Measurements from ENCODE around the gene SPATA2L.

The SPATA2L gene

GRCh38 chr16:89651584-89651983 is 49.9 kb downstream of the SPATA2L start:
- no peak overlapping the region for H3K4me3 ChIP-seq (ENCODE audit: low read depth, low read length)
- no peak for DNase-seq (ENCODE audit: low read depth)
- no peak for TF ChIP-seq CTCF (IDR thresholded peaks at IDR 0.05; ENCODE audit: low read depth, low read length, missing control alignments)

DNA sequence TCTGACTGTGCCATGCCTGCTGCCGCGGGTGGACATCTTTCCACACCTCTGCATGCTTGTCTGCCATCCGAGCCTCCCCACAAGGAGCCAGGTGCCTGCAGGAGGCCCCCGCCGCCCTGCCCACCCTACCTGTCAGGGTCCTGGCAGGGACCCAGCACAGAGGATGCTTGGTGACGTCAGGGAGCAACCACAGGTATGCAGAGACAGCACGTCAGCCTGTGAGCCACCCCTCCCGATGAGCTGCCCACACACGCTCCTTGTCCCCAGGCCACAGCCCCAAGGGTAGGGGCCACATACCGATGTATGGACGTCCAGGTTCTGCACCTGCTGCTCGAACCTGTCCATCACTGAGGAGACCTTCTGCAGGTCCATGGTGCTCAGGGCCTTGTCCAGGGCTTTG is 54.6 kb downstream of the SPATA2L start:
- H3K4me3 ChIP-seq (ENCODE audit: low read depth, low read length), result no peak overlapping the region
- DNase-seq (ENCODE audit: low read depth), result no peak
- no peak for TF ChIP-seq CTCF (IDR thresholded peaks at IDR 0.05; ENCODE audit: low read depth, low read length, missing control alignments)
